Activated gamma-delta T cell treated with Interleukin-2 at 50 U/mL for 16 hours (primary cell): Measurements from ENCODE around the gene TELO2.
"Not testable (repeated sequence)": the region's sequence is repeated elsewhere in the genome, so short reads cannot be mapped to it uniquely, and the experiment has no call there.

ENCODE experiments used
- DNase-seq: peaks from one replicate; pipeline ENCODE4 v3.0.0-alpha.2; 2020

Gene TELO2

GRCh38 chr16:1458336-1458976 lies 34.7 kb upstream of the TELO2 start:
- no peak for DNase-seq

- DNase-seq = no peak
Measured at GRCh38 chr16:1458977-1459341, 34.2 kb upstream of the TELO2 start.

- no peak for DNase-seq
Measured at GRCh38 chr16:1459967-1460366, 33.2 kb upstream of the TELO2 start.

- no peak for DNase-seq
Measured at GRCh38 chr16:1460602-1461138, 32.5 kb upstream of the TELO2 start.

- no peak for DNase-seq
Measured at GRCh38 chr16:1461146-1461545, 32.0 kb upstream of the TELO2 start.

GRCh38 chr16:1464196-1464893 lies 28.8 kb upstream of the TELO2 start:
- DNase-seq = no peak

GRCh38 chr16:1464894-1465566 lies 28.1 kb upstream of the TELO2 start:
- DNase-seq = no peak

- DNase-seq = no peak
Measured at GRCh38 chr16:1465567-1465915, 27.6 kb upstream of the TELO2 start.

- DNase-seq = no peak
Measured at GRCh38 chr16:1466054-1466453, 27.1 kb upstream of the TELO2 start.

- no peak for DNase-seq
Measured at GRCh38 chr16:1466968-1467521, 26.1 kb upstream of the TELO2 start.

GRCh38 chr16:1468426-1468810 lies 24.7 kb upstream of the TELO2 start:
- DNase-seq = no peak

- DNase-seq = not testable (repeated sequence)
Measured at GRCh38 chr16:1469141-1469540, 24.0 kb upstream of the TELO2 start.

GRCh38 chr16:1469693-1470201 lies 23.4 kb upstream of the TELO2 start:
- DNase-seq = no peak

- no peak for DNase-seq
Measured at GRCh38 chr16:1470481-1471251, 22.5 kb upstream of the TELO2 start.

- no peak for DNase-seq
Measured at GRCh38 chr16:1471569-1472194, 21.5 kb upstream of the TELO2 start.

GRCh38 chr16:1472974-1473373 lies 20.2 kb upstream of the TELO2 start:
- DNase-seq = no peak

GRCh38 chr16:1474082-1474795 lies 18.9 kb upstream of the TELO2 start:
- no peak for DNase-seq

GRCh38 chr16:1474796-1475551 lies 18.2 kb upstream of the TELO2 start, which contains the start of gene CLCN7:
Gene CLCN7, minus strand, starts transcription at chr16:1475028. Its CDS starts 54 bp downstream, at chr16:1474974.
- DNase-seq = peak; percentile 84

GRCh38 chr16:1475552-1476114 lies 17.5 kb upstream of the TELO2 start:
- DNase-seq = no peak

GRCh38 chr16:1477033-1477432 lies 16.1 kb upstream of the TELO2 start:
- DNase-seq = no peak
